ENCODE measurements around the gene LZTS3.

The LZTS3 gene

GRCh38 chr20:3209946-3210317, 36.6 kb upstream of the LZTS3 start:
- TF ChIP-seq CTCF (IDR thresholded peaks at IDR 0.05; ENCODE audit: low read depth, low read length), result no peak
- peak; percentile 6 for DNase-seq (ENCODE audit: low read depth, low spot score)
- in situ Hi-C loops (cut with HindIII; ENCODE audit: low sequenced_read_pairs), result no loop called here
- peak overlapping the region; percentile 86 for H3K4me3 ChIP-seq (ENCODE audit: low read depth, low read length)

- H3K4me3 ChIP-seq (ENCODE audit: low read depth, low read length), result peak within 1 kb of the TSS; percentile 86
- DNase-seq (ENCODE audit: low read depth, low spot score), result peak; percentile 33
- in situ Hi-C loops (cut with HindIII; ENCODE audit: low sequenced_read_pairs), result no loop called here
- TF ChIP-seq CTCF (IDR thresholded peaks at IDR 0.05; ENCODE audit: low read depth, low read length), result no peak
Measured at GRCh38 chr20:3209257-3209945, 36.1 kb upstream of the LZTS3 start, which contains the start of gene ITPA. ITPA (plus strand) TSS chr20:3209498; CDS start chr20:3209552, 54 bp downstream.

- peak overlapping the region; percentile 86 for H3K4me3 ChIP-seq (ENCODE audit: low read depth, low read length)
- peak; percentile 8 for DNase-seq (ENCODE audit: low read depth, low spot score)
- in situ Hi-C loops (cut with HindIII; ENCODE audit: low sequenced_read_pairs), result no loop called here
- no peak for TF ChIP-seq CTCF (IDR thresholded peaks at IDR 0.05; ENCODE audit: low read depth, low read length)
Measured at GRCh38 chr20:3208786-3209256, 35.5 kb upstream of the LZTS3 start.

- no peak for TF ChIP-seq CTCF (IDR thresholded peaks at IDR 0.05; ENCODE audit: low read depth, low read length)
- H3K4me3 ChIP-seq (ENCODE audit: low read depth, low read length), result peak within 1 kb of the TSS; percentile 83
- in situ Hi-C loops (cut with HindIII; ENCODE audit: low sequenced_read_pairs), result no loop called here
- DNase-seq (ENCODE audit: low read depth, low spot score), result peak; percentile 84
Measured at GRCh38 chr20:3204124-3204794, 30.9 kb upstream of the LZTS3 start, which contains the start of gene DDRGK1. DDRGK1 (minus strand) TSS chr20:3204682; CDS start chr20:3204627, 55 bp downstream.

GRCh38 chr20:3203315-3204123, 30.2 kb upstream of the LZTS3 start:
- in situ Hi-C loops (cut with HindIII; ENCODE audit: low sequenced_read_pairs), result no loop called here
- TF ChIP-seq CTCF (IDR thresholded peaks at IDR 0.05; ENCODE audit: low read depth, low read length), result no peak
- DNase-seq (ENCODE audit: low read depth, low spot score), result peak; percentile 9

GRCh38 chr20:3202965-3203314, 29.6 kb upstream of the LZTS3 start:
- DNase-seq (ENCODE audit: low read depth, low spot score), result no peak
- in situ Hi-C loops (cut with HindIII; ENCODE audit: low sequenced_read_pairs), result no loop called here
- peak overlapping the region; percentile 83 for H3K4me3 ChIP-seq (ENCODE audit: low read depth, low read length)
- no peak for TF ChIP-seq CTCF (IDR thresholded peaks at IDR 0.05; ENCODE audit: low read depth, low read length)

More at GRCh38 chr20:3203315-3204123, 30.2 kb upstream of the LZTS3 start:
- peak overlapping the region; percentile 83 for H3K4me3 ChIP-seq (ENCODE audit: low read depth, low read length)
